Activated T-cell treated with anti-CD3 and anti-CD28 coated beads for 48 hours (primary cell): ENCODE data around the gene POLQ.
"Not testable (repeated sequence)": the region's sequence is repeated elsewhere in the genome, so short reads cannot be mapped to it uniquely, and the experiment has no call there.

ENCODE experiments used
- DNase-seq: peaks from one replicate; pipeline ENCODE4 v3.0.0-alpha.2; 2020; ENCODE audit warnings: low read depth

The POLQ gene

GRCh38 chr3:121508389-121508788 lies 37.4 kb downstream of the POLQ start:
- no peak for DNase-seq

GRCh38 chr3:121505256-121505655 lies 40.5 kb downstream of the POLQ start:
- no peak for DNase-seq

- DNase-seq, result no peak
Measured at GRCh38 chr3:121504618-121505017, 41.2 kb downstream of the POLQ start.

- no peak for DNase-seq
Measured at GRCh38 chr3:121496786-121497185, 49.0 kb downstream of the POLQ start.

GRCh38 chr3:121493431-121493830 lies 52.4 kb downstream of the POLQ start:
- no peak for DNase-seq

GRCh38 chr3:121491683-121492320 lies 54.0 kb downstream of the POLQ start:
- DNase-seq, result no peak

GRCh38 chr3:121490161-121490560 lies 55.6 kb downstream of the POLQ start:
- no peak for DNase-seq

- DNase-seq, result no peak
Measured at GRCh38 chr3:121488628-121489027, 57.2 kb downstream of the POLQ start.

GRCh38 chr3:121483290-121483689 lies 62.5 kb downstream of the POLQ start:
- no peak for DNase-seq

GRCh38 chr3:121482660-121483059 lies 63.1 kb downstream of the POLQ start:
- DNase-seq, result no peak

- DNase-seq, result no peak
Measured at GRCh38 chr3:121481106-121481880, 64.5 kb downstream of the POLQ start.

GRCh38 chr3:121477589-121477988 lies 68.2 kb downstream of the POLQ start:
- no peak for DNase-seq

GRCh38 chr3:121473001-121473400 lies 72.8 kb downstream of the POLQ start:
- no peak for DNase-seq

- DNase-seq, result no peak
Measured at GRCh38 chr3:121467085-121467484, 78.7 kb downstream of the POLQ start.

- no peak for DNase-seq
Measured at GRCh38 chr3:121463745-121464144, 82.0 kb downstream of the POLQ start.

- DNase-seq, result no peak
Measured at GRCh38 chr3:121462565-121462964, 83.2 kb downstream of the POLQ start.

- DNase-seq, result not testable (repeated sequence)
Measured at GRCh38 chr3:121451752-121452151, 94.0 kb downstream of the POLQ start.

- DNase-seq, result no peak
Measured at GRCh38 chr3:121443456-121443855, 102.3 kb downstream of the POLQ start.

- DNase-seq, result no peak
Measured at GRCh38 chr3:121436641-121437040, 109.1 kb downstream of the POLQ start.

- DNase-seq, result no peak
Measured at GRCh38 chr3:121436074-121436473, 109.7 kb downstream of the POLQ start.

GRCh38 chr3:121431726-121432517 lies 113.9 kb downstream of the POLQ start:
- no peak for DNase-seq

- DNase-seq, result no peak
Measured at GRCh38 chr3:121430664-121431215, 115.0 kb downstream of the POLQ start.

GRCh38 chr3:121424549-121424948 lies 121.2 kb downstream of the POLQ start:
- no peak for DNase-seq
